GM12875 (cell line): ENCODE measurements around the gene ZCCHC7.

Source experiments
- H3K4me3 ChIP-seq: one replicate; pipeline ENCODE4 v1.5.1; 2011; ENCODE audit warnings: low read depth, low read length, control low read depth
- TF ChIP-seq, protein P1 (sequence below): IDR thresholded peaks from 2 replicates; pipeline ENCODE4 v1.5.1; 2011; ENCODE audit warnings: low read depth, mild to moderate bottlenecking, control low read depth, inconsistent platforms, low read length, moderate library complexity, borderline replicate concordance; ENCODE audit not compliant: insufficient read depth

The ZCCHC7 gene

GRCh38 chr9:37343724-37344123 lies 223.3 kb downstream of the ZCCHC7 start:
- TF ChIP-seq, protein P1, sequence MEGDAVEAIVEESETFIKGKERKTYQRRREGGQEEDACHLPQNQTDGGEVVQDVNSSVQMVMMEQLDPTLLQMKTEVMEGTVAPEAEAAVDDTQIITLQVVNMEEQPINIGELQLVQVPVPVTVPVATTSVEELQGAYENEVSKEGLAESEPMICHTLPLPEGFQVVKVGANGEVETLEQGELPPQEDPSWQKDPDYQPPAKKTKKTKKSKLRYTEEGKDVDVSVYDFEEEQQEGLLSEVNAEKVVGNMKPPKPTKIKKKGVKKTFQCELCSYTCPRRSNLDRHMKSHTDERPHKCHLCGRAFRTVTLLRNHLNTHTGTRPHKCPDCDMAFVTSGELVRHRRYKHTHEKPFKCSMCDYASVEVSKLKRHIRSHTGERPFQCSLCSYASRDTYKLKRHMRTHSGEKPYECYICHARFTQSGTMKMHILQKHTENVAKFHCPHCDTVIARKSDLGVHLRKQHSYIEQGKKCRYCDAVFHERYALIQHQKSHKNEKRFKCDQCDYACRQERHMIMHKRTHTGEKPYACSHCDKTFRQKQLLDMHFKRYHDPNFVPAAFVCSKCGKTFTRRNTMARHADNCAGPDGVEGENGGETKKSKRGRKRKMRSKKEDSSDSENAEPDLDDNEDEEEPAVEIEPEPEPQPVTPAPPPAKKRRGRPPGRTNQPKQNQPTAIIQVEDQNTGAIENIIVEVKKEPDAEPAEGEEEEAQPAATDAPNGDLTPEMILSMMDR: no peak
- no peak overlapping the region for H3K4me3 ChIP-seq

DNA sequence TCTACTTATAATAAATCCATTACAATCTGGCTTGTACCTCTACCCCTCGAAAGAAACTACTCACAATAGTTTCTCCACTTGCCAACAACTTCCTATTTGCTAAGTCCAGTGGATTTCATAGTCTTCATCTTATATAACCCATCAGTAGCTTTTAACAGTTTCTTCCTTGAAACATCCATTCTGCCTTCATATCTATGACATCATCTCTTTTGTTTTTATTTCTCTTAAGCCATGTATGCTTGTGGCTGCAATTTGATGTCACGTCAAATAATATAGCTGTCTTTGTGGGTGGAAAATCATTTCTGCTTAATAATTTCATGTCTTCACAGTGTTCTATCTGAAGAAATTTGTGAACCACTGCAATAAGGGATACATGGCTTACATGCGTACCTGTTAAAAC lies 224.7 kb downstream of the ZCCHC7 start:
- no peak overlapping the region for H3K4me3 ChIP-seq
- TF ChIP-seq, protein P1: no peak

DNA sequence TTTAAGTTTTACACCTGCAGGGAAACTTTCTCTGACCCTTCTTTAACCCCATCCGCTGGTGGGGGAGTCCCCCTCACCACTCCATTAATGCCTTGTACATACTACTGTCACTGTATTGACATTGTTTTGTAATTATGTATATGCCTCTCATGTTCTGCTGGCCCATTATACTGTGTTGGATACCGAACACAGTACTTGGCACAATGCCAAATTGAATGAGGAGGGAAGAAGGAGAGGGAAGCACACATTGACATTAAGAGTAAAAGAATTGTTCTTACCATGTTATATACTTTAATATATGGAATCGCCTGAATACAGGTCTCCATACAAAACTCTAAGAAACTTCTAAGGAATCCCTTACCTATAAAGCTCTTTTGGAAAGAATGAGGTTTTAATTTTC lies 228.5 kb downstream of the ZCCHC7 start:
- no peak overlapping the region for H3K4me3 ChIP-seq
- TF ChIP-seq, protein P1: no peak

- TF ChIP-seq, protein P1: no peak
- no peak overlapping the region for H3K4me3 ChIP-seq
Observed at GRCh38 chr9:37350486-37351190, 230.3 kb downstream of the ZCCHC7 start.

- no peak overlapping the region for H3K4me3 ChIP-seq
- TF ChIP-seq, protein P1: no peak
Observed at GRCh38 chr9:37353791-37354190, 233.4 kb downstream of the ZCCHC7 start.

DNA sequence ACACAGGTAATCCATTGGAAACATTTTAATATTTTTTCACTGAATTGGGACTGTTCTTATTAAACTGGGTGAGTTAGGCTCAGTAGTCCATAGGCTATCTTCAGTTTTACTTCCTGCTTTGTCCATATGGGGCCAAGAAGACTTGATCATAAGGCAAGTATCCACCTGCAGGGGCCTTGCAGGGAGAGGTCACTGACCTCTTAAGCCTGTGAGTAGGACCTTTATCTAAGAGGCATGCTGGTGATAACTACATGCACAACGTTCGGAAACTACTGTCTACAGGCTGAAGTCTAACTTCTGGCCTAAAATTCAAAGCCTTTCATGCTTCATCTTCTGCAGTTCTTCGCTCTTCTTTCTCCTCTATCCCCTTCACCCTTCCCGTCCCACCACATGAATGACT lies 242.1 kb downstream of the ZCCHC7 start:
- TF ChIP-seq, protein P1: no peak
- H3K4me3 ChIP-seq: no peak overlapping the region

- TF ChIP-seq, protein P1: no peak
- H3K4me3 ChIP-seq: no peak overlapping the region
Observed at GRCh38 chr9:37363124-37363523, 242.8 kb downstream of the ZCCHC7 start.
